HFFc6 (cell line): ENCODE data around the gene MAB21L4. TPM values are rescaled to one million over a fixed set of nuclear protein-coding genes. Genes with fewer than 3 reads are reported as not detected.

Source experiments
- DNase-seq: peaks from one replicate; pipeline ENCODE4 v3.0.0-alpha.2; 2018
- H3K27ac Mint-ChIP-seq: 2 replicates; pipeline ENCODE4 v1.8.0; 2020; ENCODE audit warnings: mild to moderate bottlenecking, mixed read lengths
- H3K27me3 Mint-ChIP-seq: 2 replicates; pipeline ENCODE4 v1.8.0; 2021; ENCODE audit warnings: mild to moderate bottlenecking, moderate library complexity, mixed read lengths; ENCODE audit not compliant: insufficient read depth
- H3K36me3 Mint-ChIP-seq: 2 replicates; pipeline ENCODE4 v1.8.0; 2021; ENCODE audit warnings: low read depth, mixed read lengths
- H3K4me1 Mint-ChIP-seq: 2 replicates; pipeline ENCODE4 v1.8.0; 2020; ENCODE audit warnings: low read depth, mixed read lengths
- H3K4me3 Mint-ChIP-seq: 2 replicates; pipeline ENCODE4 v1.8.0; 2020; ENCODE audit warnings: mild to moderate bottlenecking, moderate library complexity, mixed read lengths
- H3K9me3 Mint-ChIP-seq: 2 replicates; pipeline ENCODE4 v1.8.0; 2020; ENCODE audit warnings: mild to moderate bottlenecking, mixed read lengths
- total RNA-seq, 6 experiments: library from RNA; stranded (reverse); fragmentation: NEBNext Ultra II Directional; extraction: Animal tissue kit (Norgen Biotek cat#: 25700); gene quantifications; 2 replicates in 1 of 6; 3 replicates in 5 of 6; pipeline ENCODE4 v1.2.3, GENCODE V29; 2021
- TF ChIP-seq, protein P1 (sequence below): fragments of 200-600 bp; sonication (generic); IDR thresholded peaks from 2 replicates; pipeline ENCODE4 v1.5.0; 2021; ENCODE audit warnings: antibody characterized with exemption, mild to moderate bottlenecking

The MAB21L4 gene
- total RNA-seq, 6 experiments from 2014 or later = not detected

DNA sequence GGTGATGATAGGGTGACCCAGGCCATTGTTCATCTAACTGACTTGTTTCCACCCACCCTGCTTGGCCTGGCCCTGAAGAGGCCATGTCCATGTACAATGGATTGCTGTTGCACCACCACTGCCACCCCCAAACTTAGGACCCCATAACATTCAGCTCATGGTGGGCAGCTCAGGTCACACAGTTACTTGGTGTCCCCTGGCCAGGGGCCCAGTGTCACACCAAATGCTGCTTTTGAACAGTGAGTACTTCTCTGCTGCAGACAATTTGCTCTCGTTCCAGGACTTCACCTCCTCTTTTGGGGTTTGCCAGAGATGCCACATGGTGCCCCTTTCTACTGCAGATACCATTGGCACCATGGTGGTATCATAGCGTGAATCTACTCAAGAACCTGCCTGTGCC lies 11.7 kb downstream of the MAB21L4 start:
- DNase-seq = no peak
- H3K27ac Mint-ChIP-seq = no peak overlapping the region
- no peaks in the 10 kb centered on the region for H3K4me1 Mint-ChIP-seq
- no peaks in the 10 kb centered on the region for H3K9me3 Mint-ChIP-seq
- peaks cover 23% of the 10 kb centered on the region for H3K27me3 Mint-ChIP-seq
- TF ChIP-seq, protein P1, sequence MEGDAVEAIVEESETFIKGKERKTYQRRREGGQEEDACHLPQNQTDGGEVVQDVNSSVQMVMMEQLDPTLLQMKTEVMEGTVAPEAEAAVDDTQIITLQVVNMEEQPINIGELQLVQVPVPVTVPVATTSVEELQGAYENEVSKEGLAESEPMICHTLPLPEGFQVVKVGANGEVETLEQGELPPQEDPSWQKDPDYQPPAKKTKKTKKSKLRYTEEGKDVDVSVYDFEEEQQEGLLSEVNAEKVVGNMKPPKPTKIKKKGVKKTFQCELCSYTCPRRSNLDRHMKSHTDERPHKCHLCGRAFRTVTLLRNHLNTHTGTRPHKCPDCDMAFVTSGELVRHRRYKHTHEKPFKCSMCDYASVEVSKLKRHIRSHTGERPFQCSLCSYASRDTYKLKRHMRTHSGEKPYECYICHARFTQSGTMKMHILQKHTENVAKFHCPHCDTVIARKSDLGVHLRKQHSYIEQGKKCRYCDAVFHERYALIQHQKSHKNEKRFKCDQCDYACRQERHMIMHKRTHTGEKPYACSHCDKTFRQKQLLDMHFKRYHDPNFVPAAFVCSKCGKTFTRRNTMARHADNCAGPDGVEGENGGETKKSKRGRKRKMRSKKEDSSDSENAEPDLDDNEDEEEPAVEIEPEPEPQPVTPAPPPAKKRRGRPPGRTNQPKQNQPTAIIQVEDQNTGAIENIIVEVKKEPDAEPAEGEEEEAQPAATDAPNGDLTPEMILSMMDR = no peak
- H3K36me3 Mint-ChIP-seq = no peaks in the 10 kb centered on the region
- no peak overlapping the region for H3K4me3 Mint-ChIP-seq

DNA sequence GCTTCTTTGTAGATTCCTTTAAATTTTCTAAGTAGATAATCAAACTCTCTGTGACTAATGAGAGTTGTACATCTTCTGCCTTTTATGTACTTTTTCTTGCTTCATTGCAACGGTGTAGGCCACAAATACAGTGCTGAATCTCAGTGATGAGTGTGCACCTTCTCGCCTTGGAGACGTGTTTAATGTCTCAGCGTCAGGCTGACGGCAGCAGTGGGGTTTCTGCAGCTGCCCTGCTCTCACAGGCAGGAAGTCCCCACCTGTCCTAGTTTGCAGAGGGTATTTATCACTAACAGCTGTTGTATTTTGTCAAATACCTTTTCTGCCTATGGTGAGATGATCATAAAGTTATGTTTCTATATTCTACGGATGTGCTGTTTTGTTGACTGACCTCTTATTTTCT lies 14.0 kb downstream of the MAB21L4 start:
- H3K9me3 Mint-ChIP-seq = no peaks in the 10 kb centered on the region
- no peak for DNase-seq
- H3K27ac Mint-ChIP-seq = no peak overlapping the region
- H3K27me3 Mint-ChIP-seq = peaks cover 15% of the 10 kb centered on the region
- no peak overlapping the region for H3K4me3 Mint-ChIP-seq
- H3K4me1 Mint-ChIP-seq = no peaks in the 10 kb centered on the region
- H3K36me3 Mint-ChIP-seq = no peaks in the 10 kb centered on the region
- TF ChIP-seq, protein P1 = no peak

- no peak overlapping the region for H3K27ac Mint-ChIP-seq
- no peaks in the 10 kb centered on the region for H3K36me3 Mint-ChIP-seq
- no peaks in the 10 kb centered on the region for H3K4me1 Mint-ChIP-seq
- no peak overlapping the region for H3K4me3 Mint-ChIP-seq
- H3K27me3 Mint-ChIP-seq = peaks cover 19% of the 10 kb centered on the region
- no peak for DNase-seq
- no peaks in the 10 kb centered on the region for H3K9me3 Mint-ChIP-seq
- TF ChIP-seq, protein P1 = no peak
These were observed 16.9 kb downstream of the MAB21L4 start for GRCh38 chr2:240879105-240879504.

GRCh38 chr2:240878341-240878936 lies 17.5 kb downstream of the MAB21L4 start:
- DNase-seq = no peak
- H3K4me3 Mint-ChIP-seq = no peak overlapping the region
- H3K36me3 Mint-ChIP-seq = no peaks in the 10 kb centered on the region
- H3K27ac Mint-ChIP-seq = no peak overlapping the region
- TF ChIP-seq, protein P1 = no peak
- no peaks in the 10 kb centered on the region for H3K4me1 Mint-ChIP-seq
- no peaks in the 10 kb centered on the region for H3K9me3 Mint-ChIP-seq
- peaks cover 19% of the 10 kb centered on the region for H3K27me3 Mint-ChIP-seq

- H3K4me3 Mint-ChIP-seq = no peak overlapping the region
- H3K4me1 Mint-ChIP-seq = no peaks in the 10 kb centered on the region
- no peak overlapping the region for H3K27ac Mint-ChIP-seq
- TF ChIP-seq, protein P1 = no peak
- DNase-seq = no peak
- no peaks in the 10 kb centered on the region for H3K36me3 Mint-ChIP-seq
- H3K27me3 Mint-ChIP-seq = peaks cover 15% of the 10 kb centered on the region
- no peaks in the 10 kb centered on the region for H3K9me3 Mint-ChIP-seq
These were observed 18.3 kb downstream of the MAB21L4 start for GRCh38 chr2:240877460-240878340.
